ENCODE results near the gene GUCA2B. TPM values are rescaled to one million over a fixed set of nuclear protein-coding genes. Genes with fewer than 3 reads are reported as not detected.

The GUCA2B gene
- polyA plus RNA-seq, 1 donor (not counting 4 experiments of a cell fraction or from before 2014, with no cell fraction given): not detected

GRCh38 chr1:42178249-42178648 is 25.0 kb downstream of the GUCA2B start:
- TF ChIP-seq CTCF (optimal IDR thresholded peaks at IDR 0.05 in 1 of 3, IDR thresholded peaks at IDR 0.05 in 1 of 3, conservative IDR thresholded peaks at IDR 0.05 in 1 of 3; ENCODE audit: extremely low read depth in 1 of 3, insufficient read depth in 2 of 3, low read length in 3 of 3) (no peak), EZH2 (IDR thresholded peaks at IDR 0.05; ENCODE audit: low read length) (no peak)
- Histone ChIP-seq H3K79me2 (ENCODE audit: control insufficient read depth, insufficient read depth, low read length) (no peaks in the 10 kb centered on the region), H3K9ac (ENCODE audit: control insufficient read depth, extremely low read depth, insufficient read depth, low read length) (no peak overlapping the region), H3K36me3 (ENCODE audit: control insufficient read depth in 2 of 2, extremely low read depth in 1 of 2, insufficient read depth in 2 of 2, low read length in 2 of 2) (peaks cover 4 to 8% of the 10 kb centered on the region in 2 experiments), H2AFZ (ENCODE audit: control insufficient read depth, low read length) (no peak overlapping the region), H3K9me3 (ENCODE audit: control insufficient read depth, low read depth, low read length) (no peaks in the 10 kb centered on the region), H4K20me1 (ENCODE audit: control insufficient read depth, extremely low read depth, insufficient read depth, low read length) (no peaks in the 10 kb centered on the region), H3K4me2 (ENCODE audit: control insufficient read depth, extremely low read depth, insufficient read depth, low read depth, low read length) (no peak overlapping the region), H3K27me3 (ENCODE audit: control insufficient read depth, extremely low read depth, insufficient read depth, low read length) (no peaks in the 10 kb centered on the region), H3K27ac (ENCODE audit: control insufficient read depth, insufficient read depth, low read length) (no peak overlapping the region), H3K4me3 (ENCODE audit: control insufficient read depth in 2 of 3, extremely low read depth in 1 of 3, insufficient read depth in 2 of 3, low read depth in 1 of 3, low read length in 3 of 3) (no peak overlapping the region), H3K4me1 (ENCODE audit: control insufficient read depth, extremely low read depth, insufficient read depth, low read length) (peaks cover 49% of the 10 kb centered on the region), H3K9me1 (ENCODE audit: control insufficient read depth, extremely low read depth, insufficient read depth, low read length) (no peaks in the 10 kb centered on the region)
- FAIRE-seq (no peak), DNase-seq (ENCODE audit: low read depth, low spot score) (no peak)
- dilution Hi-C loops (cut with MboI; ENCODE audit: extremely low pct_ligation_motif_present, low sequenced_read_pairs): no loop called here

DNA sequence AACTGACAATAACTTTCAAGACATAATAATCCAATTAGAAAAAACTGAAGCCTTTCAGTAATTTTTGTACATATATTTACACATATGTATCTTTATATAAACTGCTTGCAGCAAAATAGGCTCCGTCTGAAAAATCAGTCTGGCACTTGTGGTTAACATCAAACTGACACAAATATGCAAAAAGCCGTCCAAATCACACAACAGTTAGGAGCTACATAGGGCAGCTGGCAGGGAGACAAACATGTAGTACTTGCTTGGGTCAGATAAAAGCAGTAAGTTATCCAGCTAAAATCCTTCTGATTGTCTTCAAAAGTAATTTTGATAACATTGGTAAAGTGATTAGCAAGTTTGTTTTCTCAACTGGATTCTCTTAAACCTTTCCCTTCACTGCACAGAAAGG is 26.1 kb downstream of the GUCA2B start:
- Histone ChIP-seq H2AFZ (ENCODE audit: control insufficient read depth, low read length) (no peak overlapping the region), H3K4me2 (ENCODE audit: control insufficient read depth, extremely low read depth, insufficient read depth, low read depth, low read length) (no peak overlapping the region), H4K20me1 (ENCODE audit: control insufficient read depth, extremely low read depth, insufficient read depth, low read length) (no peaks in the 10 kb centered on the region), H3K27me3 (ENCODE audit: control insufficient read depth, extremely low read depth, insufficient read depth, low read length) (no peaks in the 10 kb centered on the region), H3K4me3 (ENCODE audit: control insufficient read depth in 2 of 3, extremely low read depth in 1 of 3, insufficient read depth in 2 of 3, low read depth in 1 of 3, low read length in 3 of 3) (no peak overlapping the region), H3K79me2 (ENCODE audit: control insufficient read depth, insufficient read depth, low read length) (no peaks in the 10 kb centered on the region), H3K36me3 (ENCODE audit: control insufficient read depth in 2 of 2, extremely low read depth in 1 of 2, insufficient read depth in 2 of 2, low read length in 2 of 2) (peaks cover 4 to 9% of the 10 kb centered on the region in 2 experiments), H3K9me1 (ENCODE audit: control insufficient read depth, extremely low read depth, insufficient read depth, low read length) (no peaks in the 10 kb centered on the region), H3K4me1 (ENCODE audit: control insufficient read depth, extremely low read depth, insufficient read depth, low read length) (peaks cover 40% of the 10 kb centered on the region), H3K9ac (ENCODE audit: control insufficient read depth, extremely low read depth, insufficient read depth, low read length) (no peak overlapping the region), H3K27ac (ENCODE audit: control insufficient read depth, insufficient read depth, low read length) (no peak overlapping the region), H3K9me3 (ENCODE audit: control insufficient read depth, low read depth, low read length) (no peaks in the 10 kb centered on the region)
- dilution Hi-C loops (cut with MboI; ENCODE audit: extremely low pct_ligation_motif_present, low sequenced_read_pairs): no loop called here
- TF ChIP-seq EZH2 (IDR thresholded peaks at IDR 0.05; ENCODE audit: low read length): no peak
- no peak for TF ChIP-seq CTCF (optimal IDR thresholded peaks at IDR 0.05 in 1 of 3, IDR thresholded peaks at IDR 0.05 in 1 of 3, conservative IDR thresholded peaks at IDR 0.05 in 1 of 3; ENCODE audit: extremely low read depth in 1 of 3, insufficient read depth in 2 of 3, low read length in 3 of 3)
- no peak for DNase-seq (ENCODE audit: low read depth, low spot score)
- no peak for FAIRE-seq

Measured in keratinocyte (primary cell).